HTERT RPE-1 (cell line): ENCODE results near the gene ANTXRL.
"Not testable (repeated sequence)": the region's sequence is repeated elsewhere in the genome, so short reads cannot be mapped to it uniquely, and the experiment has no call there.

Source experiments
- in situ Hi-C: fragments of 300-500 bp; cut with MboI; formaldehyde crosslinking; loops from 4 replicates; pipeline ENCODE4 v1.14.3; 2020; ENCODE audit warnings: low sequenced_read_pairs

Gene ANTXRL

DNA sequence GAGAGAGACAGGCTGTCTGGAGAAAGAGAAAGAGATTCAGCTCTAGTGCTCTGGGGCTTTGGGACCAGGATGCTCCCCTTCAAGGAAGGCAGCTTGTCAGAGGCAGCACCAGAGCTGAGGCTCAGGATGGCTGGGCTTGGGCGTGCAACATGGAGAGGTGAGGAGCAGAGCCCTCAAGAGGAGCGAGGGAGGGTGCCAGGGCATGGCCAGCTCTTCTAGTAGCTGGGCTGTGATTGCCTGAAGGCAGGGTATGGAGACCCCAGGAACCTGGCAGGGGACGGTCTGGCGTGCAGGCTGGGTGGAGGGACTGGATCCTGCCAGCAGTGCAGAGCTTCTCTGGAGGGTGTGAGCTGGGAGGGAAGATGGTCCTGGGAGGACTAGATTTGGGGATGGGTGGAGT lies 40.2 kb downstream of the ANTXRL start:
- in situ Hi-C loops, result no loop called here

DNA sequence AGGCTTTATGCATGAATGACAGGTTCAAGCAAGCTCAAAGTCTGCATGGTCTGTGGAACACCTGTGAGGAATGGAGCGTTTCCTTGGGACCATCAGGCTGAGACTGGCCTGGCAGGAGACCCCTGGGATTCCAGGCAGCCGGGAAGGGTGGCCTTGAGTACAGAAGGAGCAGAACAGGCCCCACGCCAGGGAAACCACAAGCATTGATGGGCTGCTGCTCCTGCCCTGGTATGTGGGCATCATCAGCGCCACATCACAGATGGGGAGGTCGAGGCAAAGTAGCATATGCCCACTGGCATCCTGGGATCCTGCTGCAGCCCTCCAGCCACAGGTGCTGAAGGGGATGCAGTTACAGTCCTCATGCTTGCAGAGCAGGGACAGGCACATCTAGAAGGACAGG lies 40.9 kb downstream of the ANTXRL start:
- in situ Hi-C loops, result no loop called here

DNA sequence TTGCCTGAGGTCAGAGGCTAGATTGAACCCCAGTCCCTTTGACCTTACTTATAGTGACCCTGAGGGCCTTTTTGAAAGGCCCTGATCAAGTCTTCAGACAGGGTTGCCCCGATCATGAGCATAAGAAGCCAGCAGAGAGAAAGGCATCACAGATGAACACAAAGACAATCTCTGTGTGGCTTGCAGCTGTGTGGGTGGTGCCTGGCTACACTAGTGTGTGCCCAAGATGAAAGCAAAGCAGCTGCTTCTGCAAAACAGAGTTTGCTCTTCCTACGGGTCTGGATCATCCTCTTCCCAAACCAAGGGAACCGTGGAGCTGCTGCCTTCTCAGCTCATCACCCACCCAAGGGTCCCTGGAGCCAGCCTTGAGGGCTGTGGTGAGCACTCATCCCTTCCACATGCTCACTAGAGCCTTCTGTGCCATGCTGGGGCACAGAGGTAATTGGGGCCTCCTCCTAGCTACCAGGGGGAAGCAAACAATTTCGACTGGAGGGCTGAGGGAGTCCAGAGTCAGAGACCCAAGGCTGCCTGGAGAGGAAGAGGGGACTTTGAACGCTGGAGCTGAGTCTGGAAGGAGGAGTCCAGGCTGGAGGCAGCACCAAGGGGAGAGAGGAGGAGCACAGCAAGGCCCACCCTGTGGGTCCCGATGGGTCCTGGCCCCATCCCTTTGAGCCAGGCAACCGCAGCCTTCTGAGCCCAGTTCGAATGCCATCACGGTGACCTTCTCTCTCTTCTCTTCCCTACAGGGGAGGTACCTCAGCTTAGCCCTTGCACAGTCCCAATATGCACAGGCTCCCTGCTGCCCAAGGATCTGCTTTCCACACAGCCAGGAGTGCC lies 42.3 kb downstream of the ANTXRL start:
- in situ Hi-C loops, result no loop called here

DNA sequence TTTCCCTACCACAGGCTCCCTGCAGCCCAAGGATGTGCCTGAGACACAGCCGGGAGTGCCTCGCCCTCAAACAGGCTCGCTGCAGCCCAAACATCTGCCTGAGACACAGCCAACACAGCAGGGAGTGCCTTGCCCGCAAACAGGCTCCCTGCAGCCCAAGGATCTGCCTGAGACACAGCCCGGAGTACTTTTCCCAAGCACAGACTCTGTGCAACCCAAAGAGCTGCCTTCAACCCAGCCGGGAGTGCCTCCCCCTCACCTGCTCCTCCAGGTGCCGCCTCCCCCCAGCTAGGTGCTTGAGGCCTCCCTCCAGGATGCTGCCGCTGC lies 42.9 kb downstream of the ANTXRL start:
- in situ Hi-C loops, result no loop called here

DNA sequence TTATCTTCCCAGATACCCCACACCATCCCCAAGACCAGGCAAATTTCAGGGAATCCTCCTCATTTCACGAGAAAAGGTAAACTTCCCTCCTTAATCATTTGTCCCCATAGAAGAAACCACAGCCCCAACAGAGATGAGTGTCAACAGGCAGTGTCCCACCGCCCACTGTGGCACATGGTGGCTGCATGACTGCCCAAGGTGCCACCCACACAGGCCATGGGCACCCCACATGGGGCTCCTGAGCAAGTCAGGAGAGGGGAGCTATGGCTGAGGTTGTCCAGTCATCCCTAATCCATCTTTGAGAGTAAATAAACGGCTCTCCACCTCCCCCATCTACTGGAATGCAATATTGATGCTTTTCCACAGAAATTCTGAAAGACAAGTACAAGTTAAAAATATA lies 44.1 kb downstream of the ANTXRL start:
- in situ Hi-C loops, result no loop called here

DNA sequence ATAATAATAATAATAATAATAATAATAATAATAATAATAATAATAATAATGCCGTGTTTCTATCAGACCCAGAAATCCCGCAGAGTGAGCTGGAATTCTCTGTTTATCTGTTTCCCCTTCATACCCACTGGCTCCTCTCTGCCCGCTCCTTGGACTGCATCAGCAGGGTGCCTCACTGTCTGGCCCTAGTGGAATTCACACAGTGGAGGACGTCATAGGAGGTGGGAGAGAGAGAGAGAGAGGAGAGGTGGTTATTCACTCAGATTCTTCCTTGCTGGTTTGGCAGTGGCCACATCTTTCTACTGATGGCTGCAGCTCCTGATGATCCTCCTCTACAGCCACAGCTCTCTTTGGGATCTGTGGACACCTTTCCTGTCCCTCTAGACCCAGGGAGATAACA lies 78.7 kb downstream of the ANTXRL start:
- in situ Hi-C loops, result not testable (repeated sequence)

DNA sequence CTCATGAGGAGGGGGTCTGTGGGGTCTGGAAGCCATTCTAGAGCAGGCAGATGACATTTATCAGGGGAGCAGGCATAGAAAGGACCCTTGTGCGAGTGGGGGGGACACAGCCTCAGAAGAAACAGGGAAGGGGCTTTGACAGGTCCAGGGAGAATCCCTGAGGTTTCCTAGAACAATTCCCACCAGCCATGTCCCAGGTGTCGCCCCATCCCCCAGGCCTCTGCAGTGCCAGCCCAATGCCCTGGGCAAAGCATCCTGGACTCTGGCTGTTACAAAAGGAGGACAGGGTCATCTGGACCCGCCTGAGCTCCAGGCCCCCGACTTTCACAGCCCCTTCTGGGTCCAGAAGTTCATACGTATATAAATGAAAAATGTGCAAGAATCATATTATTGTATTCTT lies 80.4 kb downstream of the ANTXRL start:
- in situ Hi-C loops, result not testable (repeated sequence)

DNA sequence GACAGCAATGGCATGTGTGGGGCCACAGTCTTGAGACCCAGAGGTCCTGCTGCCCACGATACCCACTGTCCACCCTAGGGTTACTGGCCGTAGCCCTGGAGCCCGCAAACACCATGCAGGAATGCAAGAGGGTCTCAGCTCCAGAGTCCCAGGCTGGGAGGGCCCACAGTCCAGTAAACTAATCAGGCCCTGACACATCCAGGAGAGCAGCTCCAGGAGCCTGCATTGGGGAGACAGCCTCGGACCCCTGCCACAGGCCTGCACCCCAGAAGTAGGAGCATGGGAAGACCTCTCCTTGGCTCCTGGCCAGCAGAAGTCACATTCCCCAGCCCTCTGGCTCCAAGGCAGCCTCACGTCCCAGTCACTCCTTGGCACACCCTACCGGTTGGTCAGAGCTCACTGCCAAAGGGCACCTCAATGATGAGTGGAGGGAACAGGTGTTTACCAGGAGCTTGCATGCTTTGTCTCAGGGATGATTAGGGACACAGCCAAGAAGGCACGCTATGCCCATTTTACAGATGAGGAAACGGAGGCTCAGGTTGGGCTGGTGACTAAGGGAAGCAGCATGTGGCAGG lies 81.0 kb downstream of the ANTXRL start:
- in situ Hi-C loops, result not testable (repeated sequence)

DNA sequence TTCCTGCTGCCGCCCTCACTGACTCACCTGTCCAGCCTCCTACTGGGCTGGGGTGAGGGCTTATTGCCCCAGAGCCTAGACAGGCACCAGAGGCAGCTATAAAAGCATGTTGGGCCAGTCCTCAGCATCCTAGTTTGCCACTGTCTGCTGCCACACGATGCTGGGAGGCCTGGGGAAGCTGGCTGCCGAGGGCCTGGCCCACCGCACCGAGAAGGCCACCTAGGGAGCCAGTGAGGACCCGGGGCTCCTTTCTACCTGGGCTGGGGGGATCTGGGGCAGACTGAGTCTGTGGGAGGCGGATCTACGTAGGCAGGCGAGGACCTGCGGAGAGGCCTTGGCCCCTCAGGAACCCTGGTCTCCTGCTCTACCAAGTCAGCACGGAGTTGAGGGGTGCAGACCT lies 82.2 kb downstream of the ANTXRL start:
- in situ Hi-C loops, result not testable (repeated sequence)

DNA sequence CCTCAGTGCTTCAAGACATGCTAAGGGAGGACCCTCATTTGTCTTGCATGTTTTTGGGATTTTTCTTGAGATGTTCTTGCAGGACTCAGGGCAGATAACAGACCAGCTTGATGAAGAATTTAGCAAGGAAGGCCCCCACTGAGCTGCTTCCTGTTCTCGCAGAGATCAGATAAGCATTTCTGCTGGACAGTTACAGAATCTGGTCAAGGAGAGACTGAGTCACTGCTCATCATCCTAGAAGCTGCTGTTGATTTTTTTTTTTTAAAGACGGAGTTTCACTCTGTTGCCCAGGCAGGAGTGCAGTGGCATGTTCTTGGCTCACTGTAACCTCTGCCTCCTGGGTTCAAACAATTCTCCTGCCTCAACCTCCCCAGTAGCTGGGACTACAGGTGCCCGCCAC lies 87.6 kb downstream of the ANTXRL start:
- in situ Hi-C loops, result not testable (repeated sequence)

DNA sequence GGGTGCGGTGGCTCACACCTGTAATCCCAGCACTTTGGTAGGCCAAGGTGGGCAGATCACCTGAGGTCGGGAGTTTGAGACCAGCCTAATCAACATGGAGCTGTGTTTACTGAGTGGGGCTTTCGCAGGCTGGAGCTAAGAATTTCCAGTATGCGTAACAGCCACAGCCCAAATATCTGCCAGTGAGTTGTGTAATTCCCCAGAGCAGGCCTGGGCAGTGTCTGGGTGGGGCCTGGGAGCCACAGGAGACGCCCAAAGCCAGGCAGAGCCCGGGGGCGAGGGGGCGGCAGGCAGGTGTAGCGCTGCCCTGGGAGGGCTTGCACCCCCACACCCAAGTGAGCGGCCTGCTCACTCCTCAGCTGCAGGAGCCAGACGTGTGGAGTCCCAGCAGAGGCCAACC lies 88.6 kb downstream of the ANTXRL start, which contains the start of gene ANXA8L1:
Gene ANXA8L1 (plus strand): TSS at position 371 of the 400 bp plus-strand sequence. CDS start 76 bp downstream, outside the sequence.
- in situ Hi-C loops, result not testable (repeated sequence)

DNA sequence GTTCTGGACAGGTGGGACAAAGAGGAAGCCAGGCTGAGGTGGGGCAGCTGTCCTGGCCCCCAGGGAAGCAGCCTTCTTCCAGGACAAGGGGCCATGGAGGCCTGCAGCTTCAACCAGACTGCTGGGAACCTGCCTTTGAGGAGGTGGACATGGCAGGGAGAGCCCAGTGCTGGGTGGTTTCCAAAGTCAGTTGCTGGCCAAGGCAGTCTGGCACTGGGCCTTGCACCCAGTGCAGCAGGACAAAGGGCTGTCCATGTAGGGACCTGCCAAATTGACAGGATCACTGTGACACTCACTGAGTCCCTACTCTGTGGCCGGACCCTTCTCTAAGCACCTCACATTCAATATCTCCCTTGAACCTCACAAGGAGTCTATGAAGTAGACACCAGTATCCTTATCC lies 90.2 kb downstream of the ANTXRL start:
- in situ Hi-C loops, result not testable (repeated sequence)

DNA sequence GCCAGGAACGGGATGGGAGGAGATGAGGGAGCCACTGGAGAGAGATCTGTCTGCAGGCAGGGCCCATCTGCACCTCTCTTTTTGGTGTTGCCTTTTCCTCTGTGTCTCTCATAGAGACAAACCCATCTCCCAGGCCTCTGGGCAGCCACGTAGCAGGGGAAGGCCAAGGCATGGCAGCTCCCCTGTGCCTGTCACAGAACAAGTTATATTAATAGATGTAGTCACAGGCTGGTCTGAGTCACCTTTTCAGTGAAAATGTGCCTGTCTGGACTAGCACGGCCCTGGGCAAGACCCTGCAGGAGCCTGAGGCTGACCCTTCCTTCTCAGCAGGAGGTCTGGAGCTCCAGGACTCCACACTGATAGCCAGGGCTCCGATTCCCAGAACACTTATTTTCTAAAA lies 90.9 kb downstream of the ANTXRL start:
- in situ Hi-C loops, result not testable (repeated sequence)

DNA sequence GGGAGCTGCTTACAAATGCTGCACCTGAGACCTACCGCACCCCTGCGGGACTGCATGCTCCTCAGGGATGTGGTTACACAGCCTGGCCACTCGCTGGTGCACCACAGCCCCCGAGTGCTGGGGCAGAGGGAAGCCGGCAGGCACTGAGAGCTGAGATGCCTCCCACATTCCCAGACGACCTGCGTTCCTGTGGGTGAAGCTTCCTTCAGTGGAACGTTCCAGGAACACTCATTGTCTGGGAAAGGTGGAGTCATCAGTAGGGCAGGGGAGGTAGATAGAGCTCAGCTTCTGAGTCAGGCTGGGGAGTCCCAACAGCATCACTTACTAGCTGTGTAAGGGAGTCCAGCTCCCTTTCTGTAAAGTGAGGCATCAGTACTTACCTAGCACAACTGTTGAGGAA lies 91.3 kb downstream of the ANTXRL start:
- in situ Hi-C loops, result not testable (repeated sequence)

DNA sequence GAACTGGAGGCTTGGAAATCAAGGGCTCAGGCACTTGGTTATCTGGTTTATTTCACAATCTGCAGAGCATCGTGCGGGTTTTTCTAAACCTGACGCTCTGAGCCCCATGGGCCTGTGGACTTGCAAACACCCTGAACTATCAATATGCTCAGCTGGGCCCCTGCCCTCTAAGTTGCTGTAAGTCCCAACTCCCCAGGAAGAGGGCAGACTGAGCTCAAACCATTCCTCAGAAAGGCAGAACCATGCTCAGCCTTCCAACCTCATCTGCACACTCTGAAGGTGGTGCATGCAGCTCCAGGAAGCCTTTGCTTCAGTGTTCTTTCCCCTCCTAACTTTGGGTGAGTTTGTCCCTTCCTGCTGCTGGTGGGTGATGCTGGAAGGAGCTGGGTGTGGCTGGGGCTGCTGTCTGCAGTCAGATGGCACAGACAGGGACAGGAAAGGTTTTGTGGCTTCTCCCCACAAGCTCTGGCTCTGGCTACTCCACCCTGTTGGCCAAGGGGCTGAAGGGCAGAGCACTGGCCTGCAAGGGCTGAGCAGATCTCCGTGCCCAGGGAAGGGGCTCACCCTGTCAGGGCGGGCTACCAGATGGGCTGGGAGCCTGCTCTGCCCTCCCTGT lies 92.5 kb downstream of the ANTXRL start:
- in situ Hi-C loops, result not testable (repeated sequence)
